GM12864 (cell line): ENCODE data around the gene ZNF516.

Experiments
- DNase-seq: peaks from one replicate; pipeline ENCODE4 v3.0.0-alpha.2; 2011; ENCODE audit warnings: low read depth
- H3K4me3 ChIP-seq: 2 replicates; pipeline ENCODE4 v1.5.1; 2011; ENCODE audit warnings: mild to moderate bottlenecking, low read depth, low read length, control low read depth
- CTCF ChIP-seq: IDR thresholded peaks from 2 replicates; pipeline ENCODE4 v1.5.1; 2011; ENCODE audit warnings: low read depth, mild to moderate bottlenecking, moderate library complexity, low read length, control low read depth, inconsistent platforms; ENCODE audit errors: missing control alignments

ZNF516 gene

DNA sequence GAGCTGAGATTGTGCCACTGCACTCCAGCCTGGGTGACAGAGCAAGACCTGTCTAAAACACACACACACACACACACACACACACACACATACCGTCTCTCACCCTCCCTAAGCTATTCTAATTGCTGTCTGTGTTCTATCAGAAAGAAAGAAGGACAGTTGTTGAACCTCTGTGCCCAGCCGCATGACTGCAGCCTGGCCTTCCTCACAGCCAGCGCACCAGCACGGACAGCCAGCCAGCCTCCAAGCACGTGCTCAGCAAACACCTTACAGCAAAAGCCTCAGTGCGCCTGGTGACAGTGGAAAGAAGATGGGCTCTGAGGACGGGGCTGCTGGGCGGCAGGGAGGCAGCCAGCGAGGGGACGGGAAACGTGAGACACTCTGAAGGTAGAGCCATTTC, 58.0 kb downstream of the ZNF516 start:
- no peak overlapping the region for H3K4me3 ChIP-seq
- TF ChIP-seq CTCF, result no peak
- DNase-seq, result no peak

- no peak for TF ChIP-seq CTCF
- DNase-seq, result no peak
Observed at GRCh38 chr18:76436342-76436741, 58.7 kb downstream of the ZNF516 start.

DNA sequence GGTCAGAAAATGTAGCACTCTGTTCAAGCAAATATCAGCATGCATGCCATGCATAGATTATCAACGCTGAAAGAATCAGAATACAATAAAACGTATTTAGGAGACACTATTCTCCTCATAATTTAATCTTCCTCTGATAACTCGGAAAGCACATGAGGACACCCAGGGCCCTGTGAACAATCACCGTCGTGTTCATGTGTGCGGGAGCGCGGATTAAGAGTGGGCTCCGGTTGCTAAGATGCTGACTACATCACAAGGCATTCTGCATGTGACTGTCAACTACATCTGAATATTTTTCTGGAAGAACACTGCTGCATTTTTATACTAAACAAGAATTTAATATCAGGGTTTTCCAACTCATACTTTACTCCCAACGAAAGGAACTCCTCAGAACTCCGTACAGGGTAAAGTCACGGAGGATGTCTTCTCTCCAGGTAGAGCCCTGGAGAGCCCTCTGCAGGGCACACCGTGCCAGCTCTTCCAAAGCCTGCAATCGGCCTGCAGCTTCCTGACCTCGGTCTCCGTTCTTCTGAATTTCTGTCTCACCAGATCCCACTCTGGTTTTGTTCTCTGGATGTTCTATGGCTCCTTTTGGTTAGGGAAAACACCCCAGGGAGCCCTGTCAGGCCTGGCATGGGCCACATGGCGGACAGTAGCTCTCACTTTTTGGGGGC, 59.6 kb downstream of the ZNF516 start:
- no peak overlapping the region for H3K4me3 ChIP-seq
- no peak for DNase-seq
- TF ChIP-seq CTCF, result no peak

More at GRCh38 chr18:76436342-76436741, 58.7 kb downstream of the ZNF516 start:
- H3K4me3 ChIP-seq, result no peak overlapping the region

GRCh38 chr18:76434452-76434851, 60.6 kb downstream of the ZNF516 start:
- no peak for TF ChIP-seq CTCF
- DNase-seq, result no peak
- H3K4me3 ChIP-seq, result no peak overlapping the region

DNA sequence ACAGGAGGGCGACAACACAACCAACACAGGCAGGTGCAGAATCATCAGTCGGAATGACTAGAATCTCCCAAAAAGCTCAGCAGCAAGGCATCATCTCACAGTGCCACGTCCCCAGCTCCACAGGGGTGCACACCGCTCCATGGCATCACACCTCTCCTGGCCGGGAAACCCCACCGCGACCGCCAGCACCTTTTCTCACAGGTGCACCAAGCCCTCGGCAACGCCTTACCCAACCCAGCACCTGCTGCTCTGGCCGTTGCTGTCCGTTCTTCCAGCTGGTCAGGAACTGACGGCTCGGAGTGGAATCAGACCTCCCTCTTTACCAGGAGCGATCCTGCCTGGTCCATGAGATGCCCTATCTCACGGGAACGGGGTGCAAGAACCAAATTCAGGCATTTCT, 61.3 kb downstream of the ZNF516 start:
- H3K4me3 ChIP-seq, result no peak overlapping the region
- no peak for DNase-seq
- no peak for TF ChIP-seq CTCF

- TF ChIP-seq CTCF, result no peak
- no peak overlapping the region for H3K4me3 ChIP-seq
- DNase-seq, result no peak
Observed at GRCh38 chr18:76432970-76433767, 61.9 kb downstream of the ZNF516 start.
